SK-N-SH (cell line): ENCODE results near the gene GALNT1. TPM values are rescaled to one million over a fixed set of nuclear protein-coding genes. Genes with fewer than 3 reads are reported as not detected.

Source experiments
- CTCF ChIA-PET: fragments of 300-600, 350-600 bp; formaldehyde crosslinking; extraction: SDS; loops from one replicate; lab custom pipeline; 2021; lab: Yijun Ruan, JAX
- POLR2A ChIA-PET: fragments of 350-600 bp; sonication (Branson Sonifier 250); formaldehyde crosslinking; extraction: SDS; loops from one replicate; lab custom pipeline; 2020; ENCODE audit warnings: antibody characterized with exemption, inconsistent platforms; lab: Yijun Ruan, JAX
- DNase-seq: peaks from one replicate; pipeline ENCODE4 v3.0.0; 2012
- H2AFZ ChIP-seq: fragments of 200-600 bp; sonication (generic); 2 replicates; pipeline ENCODE4 v1.8.1; 2016; ENCODE audit warnings: antibody characterized with exemption, mild to moderate bottlenecking, low read depth
- H3F3A ChIP-seq: fragments of 200-600 bp; sonication (generic); replicated peaks from 2 replicates; pipeline ENCODE3; 2016; ENCODE audit warnings: antibody characterized with exemption, mild to moderate bottlenecking; ENCODE audit not compliant: insufficient read depth
- H3K27ac ChIP-seq, 2 experiments: fragments of 200-500 bp in 1 of 2; fragments of 200-600 bp in 1 of 2; sonication (Bioruptor generic) in 1 of 2; sonication (generic), shearing (Covaris generic) in 1 of 2; 2 replicates each; pipeline versions ENCODE4 v1.5.1 to v1.6.1; 2014 to 2016; ENCODE audit warnings: low read depth in 2 of 2, inconsistent platforms in 1 of 2, low read length in 1 of 2, mild to moderate bottlenecking in 1 of 2, mixed read lengths in 1 of 2
- H3K27me3 ChIP-seq: fragments of 200-600 bp; sonication (generic), shearing (Covaris generic); 2 replicates; pipeline ENCODE4 v1.6.1; 2016; ENCODE audit warnings: mixed run types; ENCODE audit not compliant: insufficient read depth
- H3K36me3 ChIP-seq, 2 experiments: fragments of 200-500 bp in 1 of 2; fragments of 200-600 bp in 1 of 2; sonication (Bioruptor generic) in 1 of 2; sonication (generic) in 1 of 2; replicated peaks in 1 of 2; 2 replicates each; pipeline versions ENCODE3 to v1.5.1; 2014 to 2016; ENCODE audit warnings: low read length in 1 of 2, mild to moderate bottlenecking in 1 of 2; ENCODE audit not compliant: insufficient read depth in 2 of 2, control insufficient read depth in 1 of 2
- H3K4me1 ChIP-seq, 2 experiments: fragments of 200-500 bp in 1 of 2; fragments of 200-600 bp in 1 of 2; sonication (Bioruptor generic) in 1 of 2; sonication (generic), shearing (Covaris generic) in 1 of 2; 2 replicates each; pipeline versions ENCODE4 v1.5.1 to v1.6.1; 2014 to 2016; ENCODE audit warnings: low read depth in 1 of 2, low read length in 1 of 2, mixed run types in 1 of 2; ENCODE audit not compliant: insufficient read depth in 2 of 2, control insufficient read depth in 1 of 2
- H3K4me2 ChIP-seq: fragments of 200-600 bp; sonication (generic), shearing (Covaris generic); 2 replicates; pipeline ENCODE4 v1.6.1; 2017; ENCODE audit warnings: mixed run types
- H3K4me3 ChIP-seq, 2 experiments: fragments of 200-500 bp in 1 of 2; fragments of 200-600 bp in 1 of 2; sonication (Bioruptor generic) in 1 of 2; sonication (generic), shearing (Covaris generic) in 1 of 2; 2 replicates each; pipeline versions ENCODE4 v1.5.1 to v1.8.1; 2014 to 2016; ENCODE audit warnings: low read depth in 2 of 2, inconsistent platforms in 1 of 2, low read length in 1 of 2, mild to moderate bottlenecking in 1 of 2, mixed read lengths in 1 of 2, moderate library complexity in 1 of 2
- H3K79me2 ChIP-seq: fragments of 200-600 bp; sonication (generic); 2 replicates; pipeline ENCODE4 v1.8.1; 2017; ENCODE audit warnings: mild to moderate bottlenecking; ENCODE audit not compliant: insufficient read depth
- H3K9ac ChIP-seq: fragments of 200-600 bp; sonication (generic); 2 replicates; pipeline ENCODE4 v1.6.1; 2017; ENCODE audit warnings: mixed run types
- H3K9me2 ChIP-seq: fragments of 200-600 bp; sonication (generic); 2 replicates; pipeline ENCODE4 v1.6.1; 2017; ENCODE audit warnings: mixed run types
- H3K9me3 ChIP-seq: fragments of 200-600 bp; sonication (generic); 2 replicates; pipeline ENCODE4 v1.6.1; 2017; ENCODE audit warnings: mixed run types, mild to moderate bottlenecking, moderate library complexity
- H4K20me1 ChIP-seq: fragments of 200-600 bp; sonication (generic); 2 replicates; pipeline ENCODE4 v1.6.1; 2017; ENCODE audit warnings: mild to moderate bottlenecking, mixed run types; ENCODE audit not compliant: insufficient read depth
- CHD2 ChIP-seq: fragments of 150-350 bp; IDR thresholded peaks from 2 replicates; pipeline ENCODE4 v1.6.1; 2018; ENCODE audit warnings: low read length; ENCODE audit not compliant: partially characterized antibody
- ELF1 ChIP-seq: IDR thresholded peaks from 2 replicates; pipeline ENCODE4 v1.4.0; 2012
- EP300 ChIP-seq, 2 experiments: IDR thresholded peaks; 2 replicates each; pipeline versions ENCODE4 v1.4.0 to v1.6.1; 2012; ENCODE audit warnings: borderline replicate concordance in 1 of 2, low read depth in 1 of 2, low read length in 1 of 2
- FOSL2 ChIP-seq: IDR thresholded peaks from 2 replicates; pipeline ENCODE4 v1.4.0; 2012; ENCODE audit warnings: low read depth, mild to moderate bottlenecking, moderate library complexity, borderline replicate concordance
- FOXJ3 ChIP-seq: sonication (generic); formaldehyde crosslinking; IDR thresholded peaks from 2 replicates; pipeline ENCODE4 v1.5.1; 2020; ENCODE audit warnings: mild to moderate bottlenecking, missing genetic modification reagents
- GATA2 ChIP-seq: sonication (generic); formaldehyde crosslinking; IDR thresholded peaks from 2 replicates; pipeline ENCODE4 v1.5.0; 2020; ENCODE audit warnings: mild to moderate bottlenecking, missing genetic modification reagents
- NFIC ChIP-seq: IDR thresholded peaks from 2 replicates; pipeline ENCODE4 v1.4.0; 2012; ENCODE audit warnings: borderline replicate concordance
- POLR2AphosphoS5 ChIP-seq: IDR thresholded peaks from 2 replicates; pipeline ENCODE4 v1.6.1; 2012; ENCODE audit warnings: low read depth, low read length
- RAD21 ChIP-seq: IDR thresholded peaks from 2 replicates; pipeline ENCODE4 v1.6.1; 2012; ENCODE audit warnings: mild to moderate bottlenecking, low read length
- RCOR1 ChIP-seq: fragments of 150-350 bp; IDR thresholded peaks from 2 replicates; pipeline ENCODE4 v1.6.1; 2017; ENCODE audit warnings: antibody characterized with exemption, low read length
- RFX5 ChIP-seq: IDR thresholded peaks from 2 replicates; pipeline ENCODE4 v1.6.1; 2012; ENCODE audit warnings: mild to moderate bottlenecking, improper control_type of control experiment, low read length
- SIN3A ChIP-seq: IDR thresholded peaks from 2 replicates; pipeline ENCODE4 v1.6.1; 2012; ENCODE audit warnings: low read depth, mild to moderate bottlenecking, low read length, moderate library complexity, borderline replicate concordance
- SMC3 ChIP-seq: IDR thresholded peaks from 2 replicates; pipeline ENCODE4 v1.6.1; 2012; ENCODE audit warnings: low read depth, low read length, improper control_type of control experiment
- TCF12 ChIP-seq: IDR thresholded peaks from 2 replicates; pipeline ENCODE4 v1.4.0; 2012
- TEAD4 ChIP-seq: IDR thresholded peaks from 2 replicates; pipeline ENCODE4 v1.4.0; 2012; ENCODE audit warnings: mild to moderate bottlenecking, borderline replicate concordance; ENCODE audit not compliant: insufficient read depth
- WGBS: methylation state at CpG from one replicate; pipeline ENCODE4 v1.1.6; 2017; ENCODE audit warnings: low lambda C conversion rate; 5-methylcytosine and 5-hydroxymethylcytosine counted together
- polyA plus RNA-seq, 3 experiments: library from polyadenylated mRNA; depleted of rRNA; stranded (reverse); fragments of >200 nt; gene quantifications; 2 replicates each; pipeline ENCODE4 v1.2.3, GENCODE V29; 2012

GALNT1 gene
- polyA plus RNA-seq, 1 of the 3 experiments (the other 2 are of a cell fraction): 15.7 TPM

GRCh38 chr18:35585608-35586007 is 4.1 kb downstream of the GALNT1 start:
- no peak overlapping the region for H3K4me2 ChIP-seq
- no peaks in the 10 kb centered on the region for H3K27me3 ChIP-seq
- no peak overlapping the region for H2AFZ ChIP-seq
- no peak overlapping the region for H3K27ac ChIP-seq
- no peaks in the 10 kb centered on the region for H3K9me2 ChIP-seq
- peaks cover 0 to 10% of the 10 kb centered on the region in 2 experiments; a peak in 2 of 4 replicates for H3K4me1 ChIP-seq
- no peak overlapping the region for H3K9ac ChIP-seq
- H3K36me3 ChIP-seq: peaks cover 0 to 15% of the 10 kb centered on the region in 2 experiments
- ChIA-PET POLR2A (no interaction called here), CTCF (no interaction called here)
- no peak overlapping the region for H3K4me3 ChIP-seq
- TF ChIP-seq SIN3A (no peak), NFIC (no peak), TCF12 (no peak), FOSL2 (no peak), POLR2AphosphoS5 (no peak), EP300 (IDR thresholded peaks at IDR 0.05; ENCODE audit: borderline replicate concordance in 1 of 2, low read depth in 1 of 2, low read length in 1 of 2) (no peak), RFX5 (no peak), SMC3 (no peak), GATA2 (CRISPR knock-in tag) (no peak), CHD2 (no peak), RAD21 (no peak)
- peaks cover 83% of the 10 kb centered on the region for H3K79me2 ChIP-seq
- WGBS: 97% methylated on average over 1 of the region's 1 CpG
- peaks cover 8% of the 10 kb centered on the region for H4K20me1 ChIP-seq
- peaks cover 4% of the 10 kb centered on the region for H3F3A ChIP-seq
- H3K9me3 ChIP-seq: no peaks in the 10 kb centered on the region
- DNase-seq: no peak

GRCh38 chr18:35588122-35588521 is 6.6 kb downstream of the GALNT1 start:
- 77% methylated on average over 4 of the region's 4 CpGs for WGBS
- ChIA-PET CTCF (no interaction called here), POLR2A (no interaction called here)
- peaks cover 0 to under 1% of the 10 kb centered on the region in 2 experiments; a peak in 1 of 4 replicates for H3K4me1 ChIP-seq
- H3K27ac ChIP-seq: no peak overlapping the region
- no peak overlapping the region for H3K4me3 ChIP-seq
- H3K9ac ChIP-seq: no peak overlapping the region
- peaks cover 96% of the 10 kb centered on the region for H3K79me2 ChIP-seq
- H2AFZ ChIP-seq: no peak overlapping the region
- TF ChIP-seq SMC3: no peak
- TF ChIP-seq EP300 (IDR thresholded peaks at IDR 0.05; ENCODE audit: borderline replicate concordance in 1 of 2, low read depth in 1 of 2, low read length in 1 of 2): no peak
- TF ChIP-seq FOXJ3 (CRISPR knock-in tag): no peak
- TF ChIP-seq ELF1: no peak
- no peak for TF ChIP-seq SIN3A
- peaks cover 0 to 17% of the 10 kb centered on the region in 2 experiments for H3K36me3 ChIP-seq
- peaks cover 9% of the 10 kb centered on the region for H4K20me1 ChIP-seq
- H3K9me3 ChIP-seq: no peaks in the 10 kb centered on the region
- H3K27me3 ChIP-seq: no peaks in the 10 kb centered on the region
- no peak for DNase-seq
- H3K4me2 ChIP-seq: no peak overlapping the region
- no peaks in the 10 kb centered on the region for H3K9me2 ChIP-seq
- H3F3A ChIP-seq: peaks cover 4% of the 10 kb centered on the region

DNA sequence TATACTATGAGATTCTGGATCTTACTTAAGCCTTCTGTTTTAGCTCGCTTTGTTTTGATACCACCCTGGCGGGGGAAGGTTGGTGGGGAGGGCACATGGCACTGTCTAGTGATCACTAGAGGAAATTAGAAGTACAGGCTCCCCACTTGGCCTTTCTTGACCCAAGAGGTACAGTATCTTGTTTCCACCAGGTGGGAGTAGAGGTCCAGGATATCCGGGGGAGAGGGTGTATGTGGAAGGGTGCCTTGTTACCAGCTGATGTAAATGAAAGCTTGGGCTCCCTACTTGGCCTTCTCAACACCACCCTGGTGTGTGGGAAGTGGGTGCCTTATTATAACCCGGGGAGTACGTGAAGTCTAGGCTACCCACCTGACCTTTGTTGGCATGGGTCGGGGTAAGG is 7.5 kb downstream of the GALNT1 start:
- no peak overlapping the region for H3K27ac ChIP-seq
- H3K27me3 ChIP-seq: no peaks in the 10 kb centered on the region
- TF ChIP-seq RCOR1 (no peak), TEAD4 (no peak)
- H3K4me2 ChIP-seq: no peak overlapping the region
- H4K20me1 ChIP-seq: peaks cover 15% of the 10 kb centered on the region; the same call in 1 of the 2 replicates
- peaks cover 0 to 15% of the 10 kb centered on the region in 2 experiments for H3K36me3 ChIP-seq
- no peak overlapping the region for H3K4me3 ChIP-seq
- H3K4me1 ChIP-seq: no peaks in the 10 kb centered on the region
- ChIA-PET POLR2A (no interaction called here), CTCF (no interaction called here)
- no peaks in the 10 kb centered on the region for H3K9me3 ChIP-seq
- 94% methylated on average over 6 of the region's 6 CpGs for WGBS
- peaks cover 95% of the 10 kb centered on the region for H3K79me2 ChIP-seq
- peaks cover 3% of the 10 kb centered on the region for H3F3A ChIP-seq
- no peaks in the 10 kb centered on the region for H3K9me2 ChIP-seq
- H3K9ac ChIP-seq: no peak overlapping the region
- H2AFZ ChIP-seq: no peak overlapping the region
- DNase-seq: no peak
